Measurements from ENCODE around the gene WBP2.

DNA sequence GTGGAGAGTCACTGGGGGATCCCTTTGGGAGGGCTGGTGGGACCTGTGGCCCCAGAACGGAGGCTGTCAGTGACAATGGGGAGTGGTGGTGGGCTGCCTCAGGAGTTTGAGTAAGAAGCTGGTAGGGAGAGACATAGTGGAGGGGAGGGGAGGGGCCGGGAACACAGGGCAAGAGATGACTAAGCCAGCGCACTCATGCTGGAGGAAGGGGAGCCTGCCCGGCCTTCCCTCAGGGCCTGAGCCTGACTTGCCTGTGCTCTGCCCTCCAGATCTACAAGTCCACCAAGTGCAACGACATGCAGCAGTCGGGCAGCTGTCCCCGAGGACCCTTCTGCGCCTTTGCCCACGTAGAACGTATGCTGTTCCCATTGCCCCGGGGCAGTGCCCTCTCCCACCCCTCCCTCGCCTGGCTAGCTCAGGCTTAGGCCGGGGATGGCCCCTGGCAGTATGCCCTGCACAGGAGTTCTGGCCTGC lies 40.2 kb downstream of the WBP2 start:
- TF ChIP-seq, protein P1, sequence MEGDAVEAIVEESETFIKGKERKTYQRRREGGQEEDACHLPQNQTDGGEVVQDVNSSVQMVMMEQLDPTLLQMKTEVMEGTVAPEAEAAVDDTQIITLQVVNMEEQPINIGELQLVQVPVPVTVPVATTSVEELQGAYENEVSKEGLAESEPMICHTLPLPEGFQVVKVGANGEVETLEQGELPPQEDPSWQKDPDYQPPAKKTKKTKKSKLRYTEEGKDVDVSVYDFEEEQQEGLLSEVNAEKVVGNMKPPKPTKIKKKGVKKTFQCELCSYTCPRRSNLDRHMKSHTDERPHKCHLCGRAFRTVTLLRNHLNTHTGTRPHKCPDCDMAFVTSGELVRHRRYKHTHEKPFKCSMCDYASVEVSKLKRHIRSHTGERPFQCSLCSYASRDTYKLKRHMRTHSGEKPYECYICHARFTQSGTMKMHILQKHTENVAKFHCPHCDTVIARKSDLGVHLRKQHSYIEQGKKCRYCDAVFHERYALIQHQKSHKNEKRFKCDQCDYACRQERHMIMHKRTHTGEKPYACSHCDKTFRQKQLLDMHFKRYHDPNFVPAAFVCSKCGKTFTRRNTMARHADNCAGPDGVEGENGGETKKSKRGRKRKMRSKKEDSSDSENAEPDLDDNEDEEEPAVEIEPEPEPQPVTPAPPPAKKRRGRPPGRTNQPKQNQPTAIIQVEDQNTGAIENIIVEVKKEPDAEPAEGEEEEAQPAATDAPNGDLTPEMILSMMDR (IDR thresholded peaks at IDR 0.05 in 8 of 11, conservative IDR thresholded peaks at IDR 0.05 in 3 of 11): no peak
- TF ChIP-seq POLR2A (IDR thresholded peaks at IDR 0.05): no peak

Measured in spleen (tissue), 7 donors.